Activated CD4-positive, alpha-beta T cell treated with anti-CD3 and anti-CD28 coated beads for 48 hours (primary cell): Measurements from ENCODE around the gene CLEC20A.
"Not testable (repeated sequence)": the region's sequence is repeated elsewhere in the genome, so short reads cannot be mapped to it uniquely, and the experiment has no call there.

Source experiments
- DNase-seq: peaks from one replicate; pipeline ENCODE4 v3.0.0-alpha.2; 2020

Gene CLEC20A

GRCh38 chr1:178528953-178529335, 32.2 kb upstream of the CLEC20A start:
- DNase-seq = no peak

- DNase-seq = no peak
Observed at GRCh38 chr1:178528228-178528952, 31.6 kb upstream of the CLEC20A start.

- no peak for DNase-seq
Observed at GRCh38 chr1:178527117-178527516, 30.4 kb upstream of the CLEC20A start.

GRCh38 chr1:178521241-178521640, 24.5 kb upstream of the CLEC20A start:
- DNase-seq = no peak

GRCh38 chr1:178520803-178521202, 24.0 kb upstream of the CLEC20A start:
- no peak for DNase-seq

DNA sequence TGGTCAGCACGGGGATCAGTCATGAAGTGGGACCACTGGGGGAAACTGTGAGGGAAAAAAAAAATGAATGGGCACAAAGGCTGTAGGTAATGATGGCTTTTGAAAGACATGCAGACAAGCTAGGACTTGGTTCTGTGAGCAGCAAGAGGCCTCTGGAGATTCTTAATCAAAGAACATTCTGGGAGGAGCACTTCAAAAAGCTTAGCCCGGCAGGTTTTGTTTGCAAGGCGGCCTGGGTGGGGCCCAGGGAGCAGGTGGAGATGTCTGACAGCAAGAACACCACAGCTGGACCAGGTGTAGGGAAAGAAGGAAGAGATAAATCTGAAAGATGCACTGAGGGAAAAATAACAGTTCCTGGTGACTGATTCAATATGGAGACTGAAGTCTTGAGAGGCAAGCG, 22.1 kb upstream of the CLEC20A start:
- no peak for DNase-seq

DNA sequence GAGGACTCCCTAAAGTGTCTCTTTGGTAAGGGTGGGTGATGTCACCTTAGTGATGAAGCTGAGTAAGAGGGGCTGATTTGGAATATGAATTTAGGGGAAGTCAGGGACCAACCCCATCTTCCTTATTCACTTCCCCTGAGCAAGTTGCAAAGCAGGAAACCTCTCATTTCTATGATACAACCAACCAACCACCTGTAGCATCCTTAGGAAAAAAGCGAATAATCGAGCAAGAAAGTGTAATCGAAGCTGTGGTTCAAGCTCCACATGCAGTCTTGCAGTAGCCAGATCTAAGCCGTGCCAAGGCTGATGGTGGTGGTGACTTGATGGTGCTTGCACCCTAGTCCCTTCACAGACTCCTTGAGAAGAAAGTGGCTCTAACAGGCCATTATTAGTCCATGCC, 19.3 kb upstream of the CLEC20A start:
- no peak for DNase-seq

DNA sequence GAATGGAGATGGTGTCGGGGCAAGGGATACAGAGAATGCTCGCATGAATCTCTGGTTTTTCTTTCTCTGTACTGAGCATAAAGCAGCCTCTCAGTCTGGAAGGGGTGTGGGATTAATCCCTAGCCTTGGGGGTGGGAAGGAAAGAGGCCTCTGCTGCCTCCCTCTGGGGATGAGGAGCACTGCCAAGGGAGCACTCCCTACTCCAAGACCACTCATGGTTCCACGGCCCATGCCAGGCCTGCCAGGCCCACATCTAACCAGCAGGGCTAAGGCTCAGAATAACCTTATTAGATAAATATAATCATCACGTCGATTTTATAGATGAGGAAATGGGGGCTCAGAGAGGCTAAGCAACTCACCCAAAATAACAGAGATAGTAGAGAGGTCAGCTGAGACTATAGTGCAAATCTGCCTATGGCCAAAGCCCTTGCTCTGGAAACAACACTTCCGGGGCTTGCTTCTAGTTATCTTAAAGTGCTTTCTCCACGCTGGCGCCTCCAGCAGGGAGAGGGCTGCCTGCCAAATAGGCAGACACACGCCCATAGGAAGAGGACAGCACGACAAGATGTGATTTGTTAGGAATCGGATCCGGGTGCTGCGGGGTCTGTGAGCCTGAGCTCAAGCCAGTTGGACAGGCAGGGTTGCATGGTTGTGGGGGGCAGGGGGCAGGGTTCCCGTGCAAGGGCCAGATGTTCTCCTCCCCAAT, 16.7 kb upstream of the CLEC20A start:
- DNase-seq = no peak

DNA sequence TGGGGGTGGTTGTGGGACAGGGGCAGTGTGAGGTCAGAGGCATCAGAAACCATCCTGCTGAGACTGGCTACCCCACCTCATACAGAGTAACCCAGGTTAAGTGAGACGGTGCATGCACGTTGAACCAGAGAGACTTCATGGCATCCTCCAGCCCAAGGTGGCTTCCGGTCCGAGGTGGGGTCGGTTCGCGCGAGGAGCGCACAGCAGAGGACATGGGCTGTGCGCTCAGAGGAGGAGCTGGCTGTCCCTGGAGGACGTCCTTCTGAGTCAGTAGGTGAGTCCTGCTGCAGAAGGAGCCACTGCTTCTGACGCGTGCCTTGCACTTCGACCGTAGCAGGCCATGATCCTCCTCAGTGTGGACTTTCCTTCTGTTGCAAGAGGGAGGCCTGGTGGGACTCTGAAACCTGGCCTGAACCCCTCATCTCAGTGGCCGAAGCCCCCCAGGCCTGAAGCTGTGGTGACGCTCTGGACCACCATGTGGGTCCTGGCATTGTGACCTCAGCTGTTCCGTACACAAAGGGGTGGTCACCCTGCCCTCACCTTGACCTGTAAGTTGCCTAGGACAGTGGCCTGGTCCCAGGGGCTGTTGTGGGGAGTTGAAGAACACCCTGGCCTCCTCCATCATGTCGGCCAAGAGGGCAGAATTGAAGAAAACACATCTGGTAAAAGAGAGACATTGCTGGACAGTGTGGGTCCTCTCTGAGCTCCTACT, 16.0 kb upstream of the CLEC20A start, which contains the start of gene TEX35:
Gene TEX35 (plus strand): TSS at position 544 of the 712 bp plus-strand sequence. CDS start 80 bp downstream, at position 624.
- no peak for DNase-seq

DNA sequence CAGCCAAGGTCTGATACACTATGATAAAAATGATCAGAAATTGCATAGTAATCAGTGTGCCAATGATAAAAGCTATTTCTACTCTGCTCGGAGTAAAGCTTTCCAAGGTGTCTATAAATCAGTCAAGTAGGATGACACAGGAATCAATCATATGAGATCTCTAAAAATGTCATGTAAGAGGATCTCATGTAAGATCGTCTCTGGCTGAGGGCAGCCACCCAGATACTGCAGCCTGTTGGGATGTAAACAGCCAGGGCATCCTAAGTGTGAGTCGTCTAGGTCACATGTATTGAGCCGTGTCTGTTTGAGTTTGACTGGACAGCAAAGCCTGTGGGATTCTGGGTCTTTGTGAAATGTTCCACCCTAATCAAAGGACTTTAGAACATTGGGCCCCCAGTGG, 13.4 kb upstream of the CLEC20A start:
- no peak for DNase-seq

GRCh38 chr1:178509414-178510007, 12.7 kb upstream of the CLEC20A start:
- DNase-seq = no peak

GRCh38 chr1:178506669-178507068, 9.9 kb upstream of the CLEC20A start:
- no peak for DNase-seq

DNA sequence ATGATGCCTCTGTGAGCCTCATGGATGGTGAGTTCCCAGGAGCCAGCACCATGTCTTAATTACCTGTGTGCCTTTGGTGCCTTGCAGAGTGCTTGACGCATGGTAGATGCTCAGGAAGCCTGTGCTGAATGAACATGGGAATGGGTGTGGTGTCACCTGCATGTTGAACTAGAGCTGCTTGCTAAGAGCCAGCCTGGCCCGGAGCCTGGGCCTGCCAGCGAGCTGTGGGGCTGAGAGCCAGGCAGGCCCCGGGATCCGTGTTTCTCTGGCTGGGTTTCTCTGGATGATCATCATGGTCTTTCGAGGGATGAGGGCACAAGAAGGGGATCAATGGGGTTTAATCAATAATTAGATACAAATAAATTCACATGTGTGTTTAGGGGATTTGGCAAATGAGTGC, 9.4 kb upstream of the CLEC20A start:
- DNase-seq = no peak

GRCh38 chr1:178504286-178504685, 7.5 kb upstream of the CLEC20A start:
- DNase-seq = no peak

GRCh38 chr1:178503849-178504248, 7.1 kb upstream of the CLEC20A start:
- DNase-seq = no peak

GRCh38 chr1:178503316-178503715, 6.6 kb upstream of the CLEC20A start:
- not testable (repeated sequence) for DNase-seq

DNA sequence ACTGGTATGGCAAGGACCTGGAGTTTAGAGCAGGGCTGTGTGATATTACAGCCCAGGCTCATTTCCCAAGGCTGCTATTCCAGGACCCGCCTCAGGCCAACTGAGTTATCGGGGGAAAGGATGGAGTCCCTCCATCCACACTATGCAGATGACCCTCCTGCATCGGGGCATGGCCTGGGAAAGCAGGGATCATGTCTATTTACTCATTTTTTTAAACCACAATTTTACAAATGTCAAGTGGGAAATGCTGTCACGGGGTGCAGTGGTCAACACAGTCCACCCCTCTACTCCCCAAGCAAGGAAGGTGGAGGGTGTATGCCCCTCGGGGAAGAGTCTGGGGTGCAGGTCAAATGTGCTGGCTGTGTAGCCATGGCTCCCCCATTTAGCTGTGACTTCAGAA, 6.1 kb upstream of the CLEC20A start:
- DNase-seq = no peak

- DNase-seq = no peak
Observed at GRCh38 chr1:178502330-178502714, 5.6 kb upstream of the CLEC20A start.

- peak; percentile 78 for DNase-seq
Observed at GRCh38 chr1:178501705-178502329, 5.1 kb upstream of the CLEC20A start.

GRCh38 chr1:178500936-178501554, 4.3 kb upstream of the CLEC20A start:
- no peak for DNase-seq

DNA sequence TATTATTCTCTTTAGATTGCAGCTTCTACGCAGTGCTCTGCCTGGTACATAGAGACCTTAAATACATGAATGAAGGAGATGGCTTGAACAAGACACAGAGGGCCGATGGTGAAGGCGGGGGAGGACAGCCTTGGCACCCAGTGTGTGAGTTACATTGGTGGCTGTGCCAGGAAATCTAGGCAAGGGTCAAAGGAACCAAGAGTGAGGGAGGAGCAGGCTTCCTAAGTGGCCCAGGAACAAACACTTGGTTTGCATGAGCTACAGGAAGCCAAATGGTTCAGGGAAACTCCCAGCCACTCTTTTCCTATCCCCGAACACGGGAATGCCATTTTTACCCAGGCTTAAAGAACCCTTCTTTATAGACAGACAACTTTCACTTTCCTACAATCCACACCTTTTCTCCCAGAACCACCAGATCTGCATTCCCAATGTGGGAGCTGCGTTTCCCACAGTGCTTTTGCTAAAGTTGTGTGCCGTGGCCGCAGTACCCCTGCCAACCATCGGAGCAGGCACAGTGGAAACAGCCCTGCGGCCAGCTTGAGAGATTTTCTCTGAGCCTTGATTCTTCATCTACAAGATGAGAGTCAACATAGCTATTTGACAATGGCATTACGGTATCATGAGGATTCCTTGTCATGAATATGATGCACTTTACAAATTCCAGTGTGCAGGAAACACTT, 3.5 kb upstream of the CLEC20A start:
- DNase-seq = no peak
